Measurements from ENCODE around the gene PTPN1. TPM values are rescaled to one million over a fixed set of nuclear protein-coding genes. Genes with fewer than 3 reads are reported as not detected.

Gene PTPN1
- total and polyA plus RNA-seq, 4 donors: 5.8 to 10.6 (median 9.7) TPM

- TF ChIP-seq CTCF (IDR thresholded peaks at IDR 0.05; ENCODE audit: low read depth, low read length, missing input control) (no peak), FOXA1 (IDR thresholded peaks at IDR 0.05) (no peak), MAX (IDR thresholded peaks at IDR 0.05) (no peak), HNF4A (conservative IDR thresholded peaks at IDR 0.05) (no peak), FOXA2 (IDR thresholded peaks at IDR 0.05) (no peak), ATF3 (IDR thresholded peaks at IDR 0.05) (no peak)
These were observed 27.7 kb upstream of the PTPN1 start (continued) for GRCh38 chr20:50482396-50482981.

GRCh38 chr20:50484271-50484976 lies 25.8 kb upstream of the PTPN1 start:
- no peak overlapping the region for H3K4me3 ChIP-seq (ENCODE audit: low read depth in 1 of 3, low read length in 3 of 3)
- no peaks in the 10 kb centered on the region for H3K9me3 ChIP-seq (ENCODE audit: control insufficient read depth in 4 of 4, low read length in 3 of 4)
- TF ChIP-seq JUND (IDR thresholded peaks at IDR 0.05): no peak
- no peak for TF ChIP-seq YY1 (IDR thresholded peaks at IDR 0.05)
- TF ChIP-seq GABPA (IDR thresholded peaks at IDR 0.05 in 1 of 2, conservative IDR thresholded peaks at IDR 0.05 in 1 of 2): no peak
- TF ChIP-seq ZBTB33 (IDR thresholded peaks at IDR 0.05): no peak
- no peak for TF ChIP-seq ATF3 (IDR thresholded peaks at IDR 0.05)
- TF ChIP-seq RAD21 (IDR thresholded peaks at IDR 0.05): no peak
- no peak for TF ChIP-seq HNF4G (IDR thresholded peaks at IDR 0.05)
- no peak for TF ChIP-seq NR2F2 (IDR thresholded peaks at IDR 0.05)
- TF ChIP-seq MAX (IDR thresholded peaks at IDR 0.05): no peak
- no peak for TF ChIP-seq FOXA2 (IDR thresholded peaks at IDR 0.05)
- TF ChIP-seq CTCF (IDR thresholded peaks at IDR 0.05; ENCODE audit: low read depth, low read length, missing input control): no peak
- TF ChIP-seq HNF4A (conservative IDR thresholded peaks at IDR 0.05): no peak
- no peak for TF ChIP-seq TAF1 (conservative IDR thresholded peaks at IDR 0.05)
- no peak for TF ChIP-seq SP1 (IDR thresholded peaks at IDR 0.05)
- no peak for TF ChIP-seq FOXA1 (IDR thresholded peaks at IDR 0.05)
- TF ChIP-seq RXRA (IDR thresholded peaks at IDR 0.05): no peak
- TF ChIP-seq REST (IDR thresholded peaks at IDR 0.05): no peak
- H3K36me3 ChIP-seq (ENCODE audit: control insufficient read depth in 4 of 4, insufficient read depth in 3 of 4, low read depth in 1 of 4, low read length in 3 of 4): no peaks in the 10 kb centered on the region
- H3K27me3 ChIP-seq (ENCODE audit: control insufficient read depth in 4 of 4, insufficient read depth in 4 of 4, low read length in 3 of 4): no peaks in the 10 kb centered on the region
- H3K9ac ChIP-seq (ENCODE audit: low read depth in 1 of 2, low read length in 2 of 2): peak overlapping the region in 1 of 2 donors; percentile 5
- DNase-seq (ENCODE audit: low spot score): no peak
- WGBS: 74% methylated on average over 6 of the region's 6 CpGs
- peaks cover 0 to 14% (median 2%) of the 10 kb centered on the region in 4 donors for H3K4me1 ChIP-seq (ENCODE audit: control insufficient read depth in 4 of 4, insufficient read depth in 4 of 4, low read length in 3 of 4)
- H3K27ac ChIP-seq (ENCODE audit: low read depth in 1 of 2, low read length in 2 of 2): peak overlapping the region; percentile 80 to 90
